Suprapubic skin (tissue), 3 donors: ENCODE results near the gene TMEM150B.

Experiments
- CTCF ChIP-seq, 2 donors: fragments of 200-600 bp in 1 of 2; fragments of 450-650 bp in 1 of 2; sonication (generic) in 1 of 2; IDR thresholded peaks; one replicate each; pipeline ENCODE4 v1.5.1; 2016 to 2019; ENCODE audit warnings: antibody characterized with exemption in 2 of 2, mild to moderate bottlenecking in 1 of 2, moderate library complexity in 1 of 2
- POLR2AphosphoS5 ChIP-seq, 3 donors: sonication (generic); formaldehyde crosslinking; IDR thresholded peaks; one replicate each; pipeline ENCODE4 v1.6.1; 2017; ENCODE audit warnings: antibody characterized with exemption in 3 of 3

- TF ChIP-seq POLR2AphosphoS5 (IDR thresholded peaks at IDR 0.05) (no peak), CTCF (IDR thresholded peaks at IDR 0.05) (no peak)
Measured at GRCh38 chr19:55353356-55353802, 28.2 kb upstream of the TMEM150B start.
